A673 (cell line): ENCODE measurements around the gene SYTL1. TPM values are rescaled to one million over a fixed set of nuclear protein-coding genes. Genes with fewer than 3 reads are reported as not detected.

ENCODE experiments used
- BruUV-seq: library from RNA; stranded (reverse); fragments of 400-500 nt; replicated peaks from 2 replicates; lab custom pipeline; 2021; lab: Mats Ljungman, UMichigan
- CTCF ChIA-PET: fragments of 300-600 bp; sonication (Branson Sonifier 250); formaldehyde crosslinking; loops from one replicate; lab custom pipeline; 2022; ENCODE audit warnings: antibody characterized with exemption; lab: Charles Lee
- POLR2A ChIA-PET: fragments of 300-600 bp; sonication (Branson Sonifier 250); formaldehyde crosslinking; loops from one replicate; lab custom pipeline; 2022; ENCODE audit warnings: antibody characterized with exemption; ENCODE audit not compliant: low non-redundant PET; lab: Charles Lee
- DNase-seq: peaks from one replicate; pipeline ENCODE4 v3.0.0-alpha.2; 2015; ENCODE audit warnings: low spot score
- H3K27ac ChIP-seq: fragments of 200-600 bp; sonication (generic); 2 replicates; pipeline ENCODE4 v1.5.1; 2016; ENCODE audit warnings: mixed run types, low read depth, mild to moderate bottlenecking, mixed read lengths, antibody characterized with exemption, low read length; ENCODE audit not compliant: poor library complexity, severe bottlenecking
- H3K27me3 ChIP-seq: fragments of 200-600 bp; sonication (generic); replicated peaks from 2 replicates; pipeline ENCODE4 v1.6.1; 2017; ENCODE audit warnings: mixed run types, low read depth, mild to moderate bottlenecking, mixed read lengths, antibody characterized with exemption, low read length; ENCODE audit not compliant: insufficient read depth, poor library complexity
- H3K36me3 ChIP-seq: fragments of 200-600 bp; sonication (generic); 2 replicates; pipeline ENCODE4 v1.6.1; 2016; ENCODE audit warnings: mixed run types, mild to moderate bottlenecking, mixed read lengths, antibody characterized with exemption, low read length; ENCODE audit not compliant: insufficient read depth, poor library complexity, severe bottlenecking
- H3K4me1 ChIP-seq: fragments of 200-600 bp; sonication (generic); 2 replicates; pipeline ENCODE4 v1.6.1; 2017; ENCODE audit warnings: mixed run types, mild to moderate bottlenecking, mixed read lengths, antibody characterized with exemption, low read length; ENCODE audit not compliant: insufficient read depth, poor library complexity, severe bottlenecking
- H3K4me3 ChIP-seq: fragments of 200-600 bp; sonication (generic); 2 replicates; pipeline ENCODE4 v1.5.1; 2016; ENCODE audit warnings: low read depth, mixed run types, mild to moderate bottlenecking, mixed read lengths, low read length; ENCODE audit not compliant: poor library complexity, severe bottlenecking
- H3K9me3 ChIP-seq: fragments of 200-600 bp; sonication (generic); 2 replicates; pipeline ENCODE4 v1.6.1; 2016; ENCODE audit warnings: mixed run types, low read depth, mild to moderate bottlenecking, mixed read lengths, antibody characterized with exemption, low read length; ENCODE audit not compliant: poor library complexity, severe bottlenecking
- EZH2 ChIP-seq: fragments of 200-600 bp; sonication (generic); IDR thresholded peaks from 2 replicates; pipeline ENCODE4 v1.6.1; 2017; ENCODE audit warnings: borderline replicate concordance, low read depth, mild to moderate bottlenecking, mixed read lengths, antibody characterized with exemption, low read length; ENCODE audit not compliant: poor library complexity, severe bottlenecking
- intact Hi-C: fragments of 100-400 bp; cut with micrococcal nuclease; formaldehyde crosslinking; loops from one replicate; pipeline ENCODE4 v1.10.0; 2022; ENCODE audit not compliant: unreplicated experiment
- total RNA-seq: library from RNA; stranded (reverse); gene quantifications from 2 replicates; pipeline ENCODE4 v1.2.3, GENCODE V29; 2021
- TF ChIP-seq, protein P1 (sequence below): fragments of 300-800, 200-600 bp; sonication (generic); conservative IDR thresholded peaks from 2 replicates; pipeline ENCODE4 v1.5.1; 2017; ENCODE audit warnings: low read depth, mild to moderate bottlenecking, antibody characterized with exemption, low read length, moderate library complexity, mixed read lengths

Gene SYTL1
- total RNA-seq, 1 experiment from 2014 or later, result 2.1 TPM

DNA sequence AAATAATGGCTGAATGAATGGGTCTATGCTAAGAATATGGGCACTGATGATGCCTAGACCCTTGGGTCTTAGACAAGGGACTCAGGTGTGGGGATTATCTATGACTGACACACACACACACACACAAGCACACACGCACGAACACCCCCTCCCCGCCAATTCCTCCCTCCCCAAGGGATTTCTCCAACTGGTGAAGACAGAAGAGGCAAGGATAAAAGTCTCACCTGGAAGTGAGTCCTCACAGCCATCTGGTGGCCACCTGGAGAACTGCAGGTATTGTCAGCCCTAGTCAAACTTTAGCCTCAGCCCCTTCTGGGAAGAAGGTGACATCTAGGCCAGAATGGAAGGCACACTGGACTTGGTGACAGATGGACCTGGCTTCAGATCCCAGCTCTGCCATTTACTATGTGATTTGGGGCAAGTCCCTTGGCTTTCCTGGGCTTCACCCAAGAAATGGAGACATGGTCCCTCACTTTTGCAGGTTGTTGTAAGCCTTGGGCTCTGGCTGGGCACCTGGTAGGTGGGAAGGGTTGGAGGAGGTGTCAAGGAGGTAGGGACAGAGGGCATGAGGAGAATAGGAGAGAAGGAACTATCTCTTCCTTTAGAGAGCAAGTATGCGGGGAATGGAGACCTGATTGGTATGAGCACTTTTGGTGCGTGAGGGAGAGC, 46.6 kb downstream of the SYTL1 start:
- H3K27me3 ChIP-seq, result no peaks in the 10 kb centered on the region
- H3K9me3 ChIP-seq, result no peaks in the 10 kb centered on the region
- H3K4me1 ChIP-seq, result peaks cover 12% of the 10 kb centered on the region
- CTCF ChIA-PET, result interaction anchor here (1.5 kb wide), 1 partner anchor 344 kb away, joined by 6 read pairs; no protein-coding TSS in a partner anchor
- BruUV-seq, result no TSS peak
- DNase-seq, result peak; percentile 50
- intact Hi-C loops, result loop anchor here (2.0 kb wide), 1 partner anchor 88 kb away; no protein-coding TSS in a partner anchor
- no peaks in the 10 kb centered on the region for H3K36me3 ChIP-seq
- H3K4me3 ChIP-seq, result no peak overlapping the region
- H3K27ac ChIP-seq, result no peak overlapping the region
- POLR2A ChIA-PET, result no interaction called here
- TF ChIP-seq, protein P1, sequence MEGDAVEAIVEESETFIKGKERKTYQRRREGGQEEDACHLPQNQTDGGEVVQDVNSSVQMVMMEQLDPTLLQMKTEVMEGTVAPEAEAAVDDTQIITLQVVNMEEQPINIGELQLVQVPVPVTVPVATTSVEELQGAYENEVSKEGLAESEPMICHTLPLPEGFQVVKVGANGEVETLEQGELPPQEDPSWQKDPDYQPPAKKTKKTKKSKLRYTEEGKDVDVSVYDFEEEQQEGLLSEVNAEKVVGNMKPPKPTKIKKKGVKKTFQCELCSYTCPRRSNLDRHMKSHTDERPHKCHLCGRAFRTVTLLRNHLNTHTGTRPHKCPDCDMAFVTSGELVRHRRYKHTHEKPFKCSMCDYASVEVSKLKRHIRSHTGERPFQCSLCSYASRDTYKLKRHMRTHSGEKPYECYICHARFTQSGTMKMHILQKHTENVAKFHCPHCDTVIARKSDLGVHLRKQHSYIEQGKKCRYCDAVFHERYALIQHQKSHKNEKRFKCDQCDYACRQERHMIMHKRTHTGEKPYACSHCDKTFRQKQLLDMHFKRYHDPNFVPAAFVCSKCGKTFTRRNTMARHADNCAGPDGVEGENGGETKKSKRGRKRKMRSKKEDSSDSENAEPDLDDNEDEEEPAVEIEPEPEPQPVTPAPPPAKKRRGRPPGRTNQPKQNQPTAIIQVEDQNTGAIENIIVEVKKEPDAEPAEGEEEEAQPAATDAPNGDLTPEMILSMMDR, result peak; percentile 89
- TF ChIP-seq EZH2, result no peak

DNA sequence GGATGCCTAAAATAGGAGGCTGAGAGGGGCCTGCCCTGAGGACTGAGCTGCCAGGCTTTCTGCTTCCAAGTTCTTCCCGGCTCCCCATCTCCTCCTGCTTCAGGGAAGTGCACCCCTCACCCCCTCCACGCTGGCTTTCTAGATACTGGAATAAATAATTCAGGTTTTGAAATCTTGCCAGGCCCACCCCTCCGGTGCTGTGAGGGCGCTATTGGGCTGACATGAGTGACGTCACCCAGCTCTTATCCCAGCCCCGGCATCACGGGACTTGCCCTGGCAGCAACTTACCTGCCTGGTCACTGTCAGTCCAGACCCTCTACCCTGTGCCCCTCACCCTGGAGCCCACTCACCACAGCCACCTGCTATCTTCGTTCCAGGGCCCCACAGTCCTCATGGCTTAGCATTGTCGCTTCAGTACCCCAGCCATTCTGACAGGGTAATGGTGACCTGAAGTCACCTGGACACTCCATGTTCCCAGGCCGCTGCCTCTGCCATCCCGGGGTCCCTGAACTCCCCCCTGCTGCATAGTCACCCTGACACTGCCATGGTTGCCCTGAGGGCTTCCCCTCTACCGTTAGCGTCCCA, 49.8 kb downstream of the SYTL1 start:
- H3K4me3 ChIP-seq, result peak overlapping the region; percentile 81
- no peak overlapping the region for H3K27ac ChIP-seq
- H3K9me3 ChIP-seq, result no peaks in the 10 kb centered on the region
- CTCF ChIA-PET, result interaction anchor here (0.6 to 1.0 kb wide), 5 partner anchors 26 to 346 kb away, joined by 3 to 11 read pairs (median 5); partner anchors contain the start of gene AHDC1
- peaks cover 12% of the 10 kb centered on the region for H3K4me1 ChIP-seq
- no TSS peak for BruUV-seq
- TF ChIP-seq, protein P1, result no peak; the same call in 1 of the 2 replicates
- TF ChIP-seq EZH2, result no peak
- no peaks in the 10 kb centered on the region for H3K36me3 ChIP-seq
- intact Hi-C loops, result loop anchor here (1.0 to 5.0 kb wide), 3 partner anchors 215 to 349 kb away; no protein-coding TSS in a partner anchor
- POLR2A ChIA-PET, result no interaction called here
- H3K27me3 ChIP-seq, result no peaks in the 10 kb centered on the region
- DNase-seq, result peak; percentile 67

DNA sequence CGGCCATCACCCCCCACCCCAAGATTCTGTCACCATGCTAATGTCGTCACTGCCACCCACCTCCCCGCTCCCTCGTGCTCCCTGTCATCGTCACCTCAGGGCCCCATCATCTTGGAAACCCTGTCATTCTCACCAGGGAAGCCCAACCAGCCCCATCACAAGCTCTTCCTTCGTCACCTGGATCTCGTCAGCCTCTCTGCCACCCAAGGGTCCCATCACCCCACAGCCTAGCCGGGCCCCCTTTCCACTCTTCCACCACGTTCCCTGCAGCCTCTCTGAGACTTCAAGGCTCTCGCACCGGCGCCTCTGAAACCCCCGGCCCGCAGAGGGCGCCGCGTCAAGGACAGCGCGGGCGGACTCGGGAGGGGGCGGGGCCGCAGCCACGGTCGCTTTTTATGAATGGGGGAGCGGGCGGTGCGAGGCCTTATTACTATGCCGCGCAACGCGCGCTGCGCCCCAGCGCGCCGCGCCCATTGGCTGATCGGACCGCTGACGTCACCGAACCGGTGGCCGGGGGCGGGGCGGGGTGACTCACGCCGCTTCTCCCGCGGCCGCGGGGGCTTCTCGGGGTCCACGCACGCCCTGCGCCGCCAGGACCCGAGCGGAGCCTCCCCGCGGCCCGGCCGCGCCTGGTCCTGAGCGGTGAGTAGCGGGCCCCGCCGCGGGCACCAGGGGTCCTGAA, 50.4 kb downstream of the SYTL1 start, which contains the start of gene GPR3:
GPR3 (plus strand) TSS at position 527 of the 682 bp plus-strand sequence. CDS start 1,177 bp downstream, outside the sequence.
- Histone ChIP-seq H3K27ac (peak within 1 kb of the TSS; percentile 80), H3K36me3 (no peaks in the 10 kb centered on the region), H3K9me3 (no peaks in the 10 kb centered on the region), H3K4me1 (peaks cover 12% of the 10 kb centered on the region), H3K27me3 (no peaks in the 10 kb centered on the region), H3K4me3 (peak within 1 kb of the TSS; percentile 81)
- DNase-seq, result peak; percentile 96
- intact Hi-C loops, result loop anchor here (1.0 to 5.0 kb wide), 3 partner anchors 214 to 350 kb away; no protein-coding TSS in a partner anchor
- POLR2A ChIA-PET, result no interaction called here
- no TSS peak for BruUV-seq
- TF ChIP-seq, protein P1, result peak; percentile 82
- no peak for TF ChIP-seq EZH2
- CTCF ChIA-PET, result interaction anchor here (0.7 kb wide), 1 partner anchor 27 kb away, joined by 11 read pairs; no protein-coding TSS in a partner anchor
